Amniotic stem cell (primary cell): Measurements from ENCODE around the gene CCSAP.
"Not testable (repeated sequence)": the region's sequence is repeated elsewhere in the genome, so short reads cannot be mapped to it uniquely, and the experiment has no call there.

Source experiments
- DNase-seq: peaks from one replicate; lab custom pipeline; 2025; lab: John Stamatoyannopoulos, UW

CCSAP gene, protein sequence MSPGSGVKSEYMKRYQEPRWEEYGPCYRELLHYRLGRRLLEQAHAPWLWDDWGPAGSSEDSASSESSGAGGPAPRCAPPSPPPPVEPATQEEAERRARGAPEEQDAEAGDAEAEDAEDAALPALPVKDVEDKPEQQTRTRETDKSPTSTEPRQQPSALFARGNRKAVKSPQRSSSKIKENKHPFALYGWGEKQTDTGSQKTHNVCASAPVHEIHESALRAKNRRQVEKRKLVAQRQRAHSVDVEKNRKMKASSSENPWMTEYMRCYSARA

DNA sequence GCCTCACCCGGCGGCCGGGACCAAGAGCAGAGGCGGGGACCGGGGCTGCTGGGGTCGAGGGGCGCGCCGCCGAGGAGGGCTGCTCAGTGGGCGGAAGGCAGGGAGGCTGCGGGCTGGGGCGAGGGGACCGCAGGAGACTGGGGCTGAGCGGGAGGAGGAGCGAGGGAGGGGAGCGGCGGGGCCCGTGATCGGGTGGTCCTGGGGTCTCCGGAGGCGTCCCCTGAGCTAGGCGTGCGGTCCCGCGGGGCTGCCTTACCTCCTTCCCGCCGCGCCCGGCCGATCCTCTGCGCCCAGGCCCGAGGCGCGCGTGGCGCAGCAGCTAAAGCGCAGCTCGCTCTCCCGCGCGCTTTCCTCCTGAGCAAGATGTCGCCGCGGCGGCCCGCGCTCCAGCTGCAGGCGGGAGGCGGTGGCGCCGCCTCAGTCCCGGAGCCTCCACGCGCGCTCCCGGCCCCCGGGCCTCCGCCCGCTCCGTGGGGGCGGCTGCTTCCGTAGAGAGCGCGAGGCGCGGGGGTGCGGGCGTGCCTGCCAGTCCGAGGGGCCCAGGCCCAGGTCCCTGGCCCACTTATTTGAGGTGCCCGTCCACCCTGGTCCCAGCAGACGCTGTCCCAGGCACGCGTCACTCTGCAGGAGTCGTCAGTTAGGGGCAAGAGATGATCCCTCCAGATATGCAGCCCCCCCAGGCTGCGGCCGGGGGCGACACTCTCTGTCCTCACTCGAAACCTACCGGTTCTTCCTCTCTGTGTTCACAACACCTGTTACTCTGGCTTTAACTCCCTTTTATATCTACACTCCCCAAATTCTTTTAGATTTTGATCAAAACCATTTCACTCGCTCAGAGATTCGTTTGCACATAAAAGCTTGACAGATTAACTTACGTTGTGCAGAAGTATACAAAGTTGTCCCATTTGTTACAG lies at the start of gene CCSAP:
TSS of gene CCSAP (minus strand) at position 392 of the 914 bp plus-strand sequence. CDS start 582 bp downstream, outside the sequence.
- DNase-seq, result no peak

DNA sequence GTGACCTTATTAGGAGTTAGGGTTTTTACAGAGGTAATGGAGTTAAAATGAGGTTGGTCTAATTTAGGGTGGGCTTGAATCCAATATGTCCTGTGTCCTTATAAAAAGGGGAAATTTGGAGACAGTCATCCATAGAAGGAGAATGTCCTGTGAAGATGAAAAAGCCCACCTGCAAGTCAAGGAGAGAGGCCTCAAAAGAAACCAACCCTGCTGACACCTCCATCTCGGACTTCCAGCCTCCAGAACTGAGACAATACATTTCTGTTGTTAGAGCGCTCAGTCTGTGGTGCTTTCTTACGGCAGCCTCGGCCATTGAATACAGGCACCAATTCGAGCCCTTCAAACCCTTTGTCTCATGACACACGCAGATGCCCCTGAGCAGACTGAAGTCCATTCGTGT lies 47.3 kb upstream of the CCSAP start:
- no peak for DNase-seq

DNA sequence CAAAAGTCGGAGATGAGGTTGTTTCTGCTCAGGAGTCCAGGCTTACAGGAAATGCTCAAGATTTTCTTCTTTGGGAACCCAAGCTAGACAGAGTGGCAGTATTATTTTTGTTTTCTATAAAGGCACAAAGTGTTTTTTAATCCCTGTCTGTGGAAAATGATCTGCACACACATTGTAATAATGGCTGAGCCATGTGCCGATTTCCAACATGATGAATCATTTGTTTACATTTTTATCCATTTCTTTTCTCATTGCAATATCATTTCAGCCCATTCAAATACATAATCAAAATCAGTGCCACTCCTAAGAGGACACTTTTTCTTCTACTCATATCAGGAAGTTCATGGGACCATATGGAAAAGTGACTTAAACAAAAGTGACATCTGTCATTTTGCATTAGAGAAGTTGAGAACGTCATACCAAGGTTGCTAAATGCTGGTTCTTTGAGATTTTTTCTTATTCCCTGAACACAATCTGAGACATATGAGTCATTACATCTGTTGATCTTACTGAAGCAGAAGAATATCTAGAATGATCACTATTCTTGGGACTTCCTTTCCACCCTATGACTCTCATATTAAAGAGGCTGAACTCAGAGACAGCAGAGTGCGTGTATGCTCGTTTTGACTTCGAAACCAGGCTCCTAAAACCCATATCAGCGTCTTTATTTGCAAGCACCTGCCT lies 46.2 kb upstream of the CCSAP start:
- no peak for DNase-seq

DNA sequence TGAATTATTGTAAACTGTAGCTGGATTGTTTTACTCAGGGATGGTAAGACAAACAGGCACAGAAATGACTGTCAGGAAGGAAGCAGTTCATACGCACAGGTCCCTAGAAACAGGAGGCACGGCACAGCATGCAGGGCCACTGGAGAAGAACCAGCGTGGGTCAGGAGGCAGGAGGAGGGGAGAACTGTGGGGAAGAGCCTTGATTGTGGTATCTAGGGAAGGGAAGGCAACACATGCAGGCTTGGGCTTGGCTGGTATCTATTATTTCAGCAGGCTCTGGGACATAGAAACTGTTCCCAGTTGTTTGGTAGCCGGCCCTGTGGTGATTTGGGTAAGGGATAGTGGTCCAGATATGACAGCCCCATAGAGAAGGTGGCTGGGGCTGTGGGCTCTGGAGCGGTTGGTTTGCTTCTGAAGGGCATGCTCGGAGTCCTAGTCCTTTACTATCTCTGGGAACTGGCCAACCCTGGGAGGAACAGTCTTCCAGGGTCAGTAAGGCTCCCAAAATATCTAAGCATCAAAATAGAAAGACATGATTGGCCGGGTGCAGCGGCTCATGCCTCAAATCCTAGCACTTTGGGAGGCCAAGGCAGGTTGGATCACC lies 43.1 kb upstream of the CCSAP start:
- DNase-seq, result no peak

DNA sequence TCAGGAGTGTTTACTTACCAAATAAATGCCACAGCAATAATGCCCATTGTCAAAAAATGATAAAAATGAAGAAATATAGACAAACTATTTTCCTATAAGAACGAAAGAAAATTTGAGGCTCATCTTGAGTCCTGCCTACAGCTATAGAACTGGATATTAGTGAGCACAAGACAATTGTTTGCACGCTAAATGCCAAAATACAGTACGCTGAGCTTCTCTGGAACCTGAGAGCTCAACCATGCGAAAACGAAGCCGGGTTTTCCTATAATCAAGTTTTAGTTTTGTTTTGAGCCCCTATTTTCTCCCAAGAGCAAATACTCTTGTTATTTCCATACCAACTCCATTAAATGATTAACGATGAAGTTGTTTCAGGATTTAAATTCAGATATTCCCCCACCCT lies 42.0 kb upstream of the CCSAP start:
- no peak for DNase-seq

DNA sequence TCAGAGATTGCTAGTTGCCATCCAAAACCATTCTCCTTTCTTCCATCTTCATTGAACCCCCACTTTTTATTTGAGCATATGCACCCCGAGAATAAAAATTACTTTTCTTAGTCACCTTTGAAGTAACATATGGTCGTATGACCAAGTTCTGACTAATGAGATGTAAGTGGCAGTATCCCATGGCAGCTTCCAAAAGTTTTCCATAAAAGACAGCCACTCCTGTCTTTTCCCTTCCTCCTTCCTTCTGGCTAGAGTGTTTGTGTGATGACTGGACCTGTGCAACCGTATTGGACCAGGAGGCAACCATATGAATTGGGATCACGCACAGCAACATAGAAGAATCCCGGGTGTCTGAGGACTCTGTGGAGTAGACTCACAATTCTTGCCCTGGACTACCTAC lies 41.1 kb upstream of the CCSAP start:
- no peak for DNase-seq

DNA sequence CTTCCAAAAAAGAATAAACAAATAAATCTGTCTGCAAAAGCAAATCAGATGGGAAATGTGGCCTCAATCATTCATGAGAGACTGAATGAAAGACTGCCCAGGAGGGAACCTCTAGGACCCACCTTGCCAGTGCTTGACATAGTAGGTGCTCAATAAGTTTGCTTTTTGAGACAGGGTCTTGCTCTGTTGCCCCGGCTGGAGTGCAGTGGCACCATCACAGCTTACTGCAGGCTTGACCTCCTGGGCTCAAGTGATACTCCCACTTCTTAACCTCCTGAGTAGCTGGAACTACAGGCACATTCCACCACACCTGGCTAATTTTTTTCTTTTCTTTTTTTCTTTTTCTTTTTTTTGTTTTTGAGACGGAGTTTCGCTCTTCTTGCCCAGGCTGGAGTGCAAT lies 40.3 kb upstream of the CCSAP start:
- no peak for DNase-seq

DNA sequence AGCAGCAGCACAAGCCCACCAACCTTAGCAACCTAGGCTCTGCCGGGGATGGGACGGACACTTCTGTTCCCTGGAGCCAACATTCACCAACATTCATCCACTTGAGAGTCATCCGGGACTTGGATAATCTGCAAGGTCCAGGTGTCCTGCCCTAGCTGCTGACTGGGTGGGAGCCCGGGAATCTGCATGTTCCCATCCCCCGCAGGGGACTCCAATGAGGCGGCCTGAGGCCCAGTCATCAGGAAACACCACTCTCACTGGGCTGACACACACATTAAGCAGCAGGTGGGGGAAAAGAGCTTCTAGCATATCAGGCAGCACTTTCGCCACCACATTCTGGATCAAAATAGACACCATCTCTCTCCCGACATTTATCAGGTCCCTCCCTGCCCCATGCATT lies 38.4 kb upstream of the CCSAP start:
- DNase-seq, result no peak

DNA sequence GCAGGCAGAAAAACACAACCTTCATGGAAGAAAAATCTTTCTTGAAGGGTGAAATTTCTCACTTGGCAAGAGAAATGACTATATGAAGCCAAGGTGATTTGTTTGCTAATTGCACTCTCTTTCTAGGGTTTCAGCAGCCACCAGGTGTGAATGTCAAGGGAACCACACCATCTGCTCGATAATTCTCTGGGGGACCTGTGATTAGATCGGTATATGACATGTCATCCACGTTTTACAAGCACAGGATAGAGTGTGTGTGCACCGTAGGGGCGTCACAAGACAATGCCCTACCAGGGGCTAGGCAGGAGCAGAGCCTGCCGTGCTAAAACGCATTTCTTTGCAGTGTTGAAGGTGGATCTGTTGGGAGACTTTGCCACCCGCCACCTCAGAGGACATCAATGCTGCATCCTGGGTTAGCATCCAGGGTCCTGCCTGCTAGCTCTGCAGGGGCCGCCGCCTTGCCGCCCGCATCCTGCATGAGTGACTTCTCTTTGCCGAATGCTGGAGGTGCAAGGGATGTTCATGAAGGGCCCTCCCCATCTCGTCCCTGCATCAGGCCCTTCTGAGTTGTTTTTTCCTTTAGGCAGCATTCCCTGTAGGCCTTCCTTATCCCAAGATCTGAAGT lies 37.8 kb upstream of the CCSAP start:
- DNase-seq, result no peak

DNA sequence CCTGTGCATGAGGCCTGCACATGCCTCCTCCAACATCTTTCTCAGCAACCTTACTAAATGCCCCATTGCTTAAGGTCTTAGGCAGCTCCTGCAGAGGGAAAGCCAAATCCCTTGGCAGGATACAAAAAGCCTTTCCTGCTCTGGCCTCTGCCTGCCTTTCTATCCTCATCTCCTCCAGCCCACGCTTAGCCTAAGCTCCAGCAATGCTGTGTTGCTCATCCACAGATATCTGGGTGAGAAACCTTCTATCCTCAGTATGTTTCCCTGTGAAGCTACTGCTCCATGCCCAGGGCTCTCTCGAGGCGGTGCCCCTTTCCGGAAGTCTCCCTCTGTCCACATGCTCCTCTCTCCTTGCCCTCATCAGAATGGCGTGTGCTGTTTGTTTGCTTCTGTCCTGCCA lies 37.0 kb upstream of the CCSAP start:
- no peak for DNase-seq

DNA sequence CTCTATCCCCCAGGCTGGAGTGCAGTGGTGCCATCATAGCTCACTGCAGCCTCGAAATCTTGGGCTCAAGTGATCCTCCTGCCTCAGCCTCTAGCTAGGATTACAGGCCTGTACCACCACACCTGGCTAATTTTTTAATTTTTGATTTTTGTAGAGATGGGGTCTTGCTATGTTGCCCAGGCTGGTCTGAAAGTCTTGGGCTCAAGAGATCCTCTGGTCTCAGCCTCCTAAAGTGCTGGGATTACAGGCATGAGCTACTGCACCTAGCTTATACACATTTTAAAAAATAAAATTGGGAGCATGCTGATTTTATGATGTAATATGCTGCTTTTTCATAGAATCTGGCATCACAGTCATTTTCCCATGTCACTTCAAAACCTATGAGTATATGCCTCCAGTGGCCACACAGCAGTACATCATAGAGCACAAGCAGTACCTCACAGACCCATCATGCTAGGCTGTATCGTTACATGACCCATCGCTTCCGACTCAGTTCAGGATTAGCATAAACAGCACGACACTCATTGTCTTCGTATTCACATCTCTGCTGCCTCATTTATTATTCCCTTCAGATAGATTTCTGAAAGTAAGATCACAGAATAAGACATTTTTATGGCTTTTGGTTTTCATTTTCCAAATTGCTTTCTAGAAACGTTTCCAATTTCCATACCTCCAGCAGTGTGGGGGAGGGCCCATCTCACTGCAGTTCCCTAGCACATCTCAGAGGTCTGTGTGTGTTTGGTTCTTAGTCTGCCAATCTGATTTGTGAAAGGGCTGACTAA lies 35.9 kb upstream of the CCSAP start:
- no peak for DNase-seq

DNA sequence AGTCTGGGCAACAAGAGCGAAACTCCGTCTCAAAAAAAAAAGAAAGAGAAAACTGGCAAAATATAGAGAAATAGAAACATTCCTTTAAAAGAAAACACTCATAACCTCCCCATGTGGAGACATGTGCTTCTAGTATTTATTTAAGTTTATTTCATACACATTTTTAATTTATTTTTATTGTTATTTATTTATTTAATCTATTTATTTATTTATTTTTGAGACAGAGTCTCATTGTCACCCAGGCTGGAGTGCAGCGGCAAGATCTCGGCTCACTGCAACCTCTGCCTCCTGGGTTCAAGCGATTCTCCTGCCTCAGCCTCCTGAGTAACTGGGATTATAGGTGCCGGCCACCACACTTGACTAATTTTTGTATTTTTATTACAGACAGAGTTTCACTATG lies 35.2 kb upstream of the CCSAP start:
- DNase-seq, result not testable (repeated sequence)

DNA sequence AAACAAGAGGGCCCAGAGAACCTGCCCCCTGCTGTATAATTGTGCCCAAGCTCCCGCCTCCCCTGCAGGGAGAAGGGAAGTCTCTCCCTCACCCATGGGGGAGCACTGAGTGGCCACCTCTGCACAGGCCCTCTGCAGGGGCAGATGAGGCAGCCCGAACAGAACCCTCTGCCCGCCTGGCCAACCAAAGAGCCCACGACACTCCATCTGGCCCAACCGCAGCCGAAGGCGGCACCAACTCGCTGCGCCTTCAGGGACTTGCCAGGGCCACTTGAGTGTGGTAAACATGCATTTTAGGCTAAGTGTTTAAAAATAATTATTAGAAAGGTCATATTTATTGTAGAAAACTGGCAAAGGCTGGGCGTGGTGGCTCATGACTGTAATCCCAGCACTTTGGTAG lies 34.6 kb upstream of the CCSAP start:
- DNase-seq, result no peak

DNA sequence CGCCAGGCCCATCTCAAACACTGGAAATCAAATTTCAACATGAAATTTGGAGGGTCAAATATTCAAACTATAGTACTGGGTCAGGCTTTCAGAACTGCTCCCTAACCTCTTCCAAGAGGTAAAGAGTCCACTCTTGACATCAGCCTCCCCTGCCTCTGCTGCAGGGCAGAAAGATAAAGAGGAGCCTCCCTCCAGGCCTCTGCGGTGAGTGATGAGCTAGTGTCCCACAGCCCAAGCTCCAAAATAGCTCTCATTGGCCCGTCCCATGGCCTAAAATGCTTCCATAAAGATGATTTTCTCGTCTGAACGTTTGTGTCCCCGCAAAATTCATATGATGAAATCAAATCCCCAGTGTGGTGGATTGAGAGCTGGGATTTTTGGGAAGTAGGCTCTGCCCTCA lies 33.7 kb upstream of the CCSAP start:
- DNase-seq, result no peak

DNA sequence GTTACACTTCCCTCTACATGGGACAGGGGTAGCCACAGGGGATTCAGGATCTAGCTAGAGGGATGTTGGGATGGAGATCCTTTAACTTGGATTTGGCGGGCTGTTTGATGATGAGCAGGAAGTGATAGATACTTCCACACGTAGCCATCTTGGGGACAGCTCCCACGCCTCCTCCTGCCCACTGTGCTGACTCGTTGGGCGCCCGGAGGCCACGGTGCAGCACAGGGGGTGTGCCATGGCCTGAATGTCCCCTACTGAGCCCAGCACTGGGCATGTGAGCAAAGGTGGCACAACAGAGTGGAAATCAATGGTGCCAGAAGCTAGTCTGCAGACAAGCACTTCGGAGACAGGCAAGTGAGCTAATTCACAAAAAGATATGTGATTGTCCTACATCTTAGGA lies 31.6 kb upstream of the CCSAP start:
- no peak for DNase-seq

DNA sequence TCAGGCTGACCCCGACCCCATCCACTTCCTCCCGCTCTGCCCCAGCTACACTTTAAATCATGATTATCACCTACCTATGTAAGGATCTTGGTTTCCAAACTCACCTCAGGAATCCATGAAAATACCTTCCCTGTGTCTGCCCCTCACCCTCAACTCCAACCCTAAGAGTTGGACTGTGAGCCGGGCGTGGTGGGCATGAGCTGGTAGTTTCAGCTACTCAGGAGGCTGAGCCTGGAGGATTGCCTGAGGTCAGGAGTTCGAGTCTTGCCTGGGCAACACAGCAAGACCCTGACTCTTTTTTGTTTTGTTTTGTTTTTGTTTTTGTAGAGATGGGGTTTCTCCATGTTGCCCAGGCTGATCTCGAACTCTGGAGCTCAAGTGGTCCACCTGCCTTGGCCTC lies 30.5 kb upstream of the CCSAP start:
- DNase-seq, result no peak

DNA sequence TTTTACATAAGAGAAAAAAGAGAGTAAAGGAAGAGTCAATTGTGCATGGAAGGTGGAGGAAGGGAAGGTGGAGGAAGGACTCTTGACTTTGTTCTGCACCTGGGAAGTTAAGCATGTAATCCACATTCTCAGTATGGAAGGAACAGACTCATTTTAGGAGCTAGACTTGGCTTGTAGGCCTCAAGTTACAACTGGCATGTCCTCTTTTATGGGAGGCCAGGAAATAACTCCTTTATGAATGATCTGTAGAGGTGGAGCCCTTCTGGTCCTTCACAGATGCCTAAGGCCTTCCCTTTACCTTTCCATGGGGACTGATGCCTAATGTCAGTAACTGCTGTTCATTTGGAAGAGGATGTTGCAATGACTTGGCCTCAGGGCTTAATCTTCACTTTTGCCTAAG lies 29.4 kb upstream of the CCSAP start:
- DNase-seq, result no peak

DNA sequence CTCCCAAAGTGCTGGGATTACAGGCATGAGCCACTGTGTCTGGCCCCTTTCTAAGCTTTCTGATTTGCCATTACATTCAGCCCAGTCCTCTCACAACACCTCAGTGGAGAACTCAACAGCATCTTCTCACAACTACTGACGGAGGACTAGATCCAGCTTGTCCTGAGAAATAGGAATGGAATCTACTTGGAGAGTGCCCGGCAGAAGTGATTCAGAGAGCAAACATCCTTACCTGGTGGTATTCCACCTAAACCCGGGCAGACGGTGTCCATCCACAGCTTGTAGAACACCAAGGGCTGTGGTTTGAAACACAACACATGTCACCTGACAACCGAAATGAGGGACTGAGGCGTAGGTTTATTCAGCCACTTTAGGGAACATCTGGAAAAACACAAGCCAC lies 28.8 kb upstream of the CCSAP start:
- DNase-seq, result no peak

DNA sequence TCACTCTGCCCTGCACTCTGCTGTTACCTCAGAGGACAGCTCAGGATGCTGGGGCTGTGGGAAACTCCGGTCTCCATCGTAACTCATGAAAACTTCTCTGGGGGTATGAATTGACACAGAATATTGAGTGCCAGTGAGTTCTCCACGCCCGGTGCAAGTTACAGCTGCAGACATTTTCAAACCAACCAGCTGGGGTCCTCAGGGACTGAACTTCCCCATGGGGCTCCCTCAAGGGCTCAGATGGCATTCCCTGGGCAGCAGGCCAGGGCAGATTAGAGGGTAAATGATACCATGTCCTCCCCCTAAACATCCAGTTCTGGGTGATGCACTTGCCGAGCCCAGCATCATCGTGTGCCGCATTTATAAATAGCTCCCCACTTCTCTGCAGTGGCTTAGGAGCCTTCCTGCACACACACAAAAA lies 27.8 kb upstream of the CCSAP start:
- DNase-seq, result no peak

DNA sequence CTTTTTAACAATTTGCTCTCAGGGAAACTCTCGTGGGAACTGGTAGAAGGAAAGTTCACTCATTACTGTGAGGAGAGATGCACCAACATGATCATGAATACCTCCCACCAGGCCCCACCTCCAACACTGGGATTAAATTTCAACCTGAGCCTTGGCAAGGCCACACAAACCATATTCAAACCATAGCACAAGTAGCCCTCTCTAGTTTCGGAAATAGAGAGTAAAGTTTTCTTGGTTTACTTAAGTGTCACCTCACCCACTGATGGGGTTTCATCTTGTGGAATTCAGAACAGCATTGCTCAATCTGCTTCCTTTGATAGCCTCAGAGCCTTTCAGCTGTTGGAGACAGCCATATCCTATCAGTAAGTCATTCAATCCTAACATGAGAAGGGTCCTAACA lies 25.5 kb upstream of the CCSAP start:
- DNase-seq, result no peak

DNA sequence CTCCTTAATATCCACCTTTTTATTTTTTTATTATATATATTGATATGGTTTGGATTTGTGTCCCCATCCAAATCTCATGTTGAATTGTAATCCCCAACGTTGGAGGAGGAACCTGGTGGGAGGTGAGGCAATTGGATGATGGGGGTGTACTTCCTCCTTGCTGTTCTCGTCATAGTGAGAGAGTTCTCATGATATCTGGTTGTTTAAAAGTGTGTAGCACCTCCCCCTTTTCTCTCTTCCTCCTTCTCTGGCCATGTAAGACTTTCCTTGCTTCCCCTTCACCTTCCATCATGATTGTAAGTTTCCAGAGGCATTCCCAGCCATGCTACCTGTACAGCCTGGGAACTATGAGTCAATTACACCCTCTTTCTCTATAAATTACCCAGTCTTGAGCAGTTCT lies 22.7 kb upstream of the CCSAP start:
- no peak for DNase-seq
